Gastrocnemius medialis (tissue), 4 donors: ENCODE data around the gene CCNG1. TPM values are rescaled to one million over a fixed set of nuclear protein-coding genes. Genes with fewer than 3 reads are reported as not detected.
"Not testable (repeated sequence)": the region's sequence is repeated elsewhere in the genome, so short reads cannot be mapped to it uniquely, and the experiment has no call there.

Experiments
- ATAC-seq, 2 donors: fragments of 150-250 bp; one replicate each; pipeline ENCODE4 v1.9.1; 2016
- DNase-seq, 2 donors: peaks; one replicate each; pipeline ENCODE4 v3.0.0-alpha.2; 2019
- H3K27ac ChIP-seq, 4 donors: fragments of 200-600 bp; sonication (generic); 1 replicate in 1 of 4; 2 replicates in 3 of 4; pipeline ENCODE4 v1.5.1; 2016 to 2018; ENCODE audit warnings: mild to moderate bottlenecking in 2 of 4, moderate library complexity in 1 of 4
- H3K27me3 ChIP-seq, 3 donors: fragments of 200-600 bp; sonication (generic) in 2 of 3; 1 replicate in 1 of 3; 2 replicates in 2 of 3; pipeline versions ENCODE4 v1.5.1 to v1.6.0; 2016 to 2019; ENCODE audit warnings: mild to moderate bottlenecking in 1 of 3, moderate library complexity in 1 of 3
- H3K36me3 ChIP-seq, 2 donors: fragments of 200-600 bp; sonication (generic) in 1 of 2; one replicate each; pipeline ENCODE4 v1.5.1; 2017 to 2018
- H3K4me1 ChIP-seq, 2 donors: fragments of 200-600 bp; sonication (generic) in 1 of 2; one replicate each; pipeline ENCODE4 v1.5.1; 2016 to 2017; ENCODE audit warnings: mild to moderate bottlenecking in 2 of 2
- H3K4me3 ChIP-seq, 4 donors: fragments of 200-600 bp; sonication (generic) in 3 of 4; 1 replicate in 1 of 4; 2 replicates in 3 of 4; pipeline ENCODE4 v1.5.1; 2016 to 2019; ENCODE audit warnings: mild to moderate bottlenecking in 2 of 4
- H3K9me3 ChIP-seq, 3 donors: fragments of 200-600 bp; sonication (generic) in 2 of 3; 1 replicate in 1 of 3; 2 replicates in 2 of 3; pipeline ENCODE4 v1.5.1; 2016 to 2019
- CTCF ChIP-seq, 5 experiments: fragments of 450-650 bp in 3 of 5; fragments of 200-600 bp in 2 of 5; sonication (generic) in 2 of 5; IDR thresholded peaks in 4 of 5; conservative IDR thresholded peaks in 1 of 5; 1 replicate in 4 of 5; 2 replicates in 1 of 5; pipeline ENCODE4 v1.5.1; 2016 to 2019; ENCODE audit warnings: antibody characterized with exemption in 5 of 5, mild to moderate bottlenecking in 3 of 5, moderate library complexity in 3 of 5
- POLR2A ChIP-seq, 2 donors: fragments of 450-650 bp; IDR thresholded peaks; one replicate each; pipeline ENCODE4 v1.6.1; 2017; ENCODE audit warnings: antibody characterized with exemption in 2 of 2, mild to moderate bottlenecking in 2 of 2, moderate library complexity in 2 of 2
- in situ Hi-C, 4 donors: fragments of 200-750 bp; cut with MboI; loops; one replicate each; pipeline versions ENCODE4 v1.15.0 to v1.8.0; 2017; ENCODE audit warnings: low sequenced_read_pairs in 4 of 4
- intact Hi-C: fragments of 100-400 bp; cut with DNase I; formaldehyde crosslinking; loops from one replicate; pipeline ENCODE4 v1.15.1; 2023; ENCODE audit warnings: low total_unique reads
- total RNA-seq, 4 donors: library from RNA; depleted of rRNA; stranded (reverse); fragments of >200 nt; gene quantifications; one replicate each; pipeline versions ENCODE4 v1.1.0 to v1.2.3, GENCODE V29; 2016

CCNG1 gene
- total RNA-seq, 4 donors from 2014 or later = 63.7 to 125 (median 109) TPM

GRCh38 chr5:163447191-163447590 is 9.8 kb downstream of the CCNG1 start:
- in situ Hi-C loops = no loop called here
- intact Hi-C loops = no loop called here
- DNase-seq = no peak
- peaks cover 0 to 64% of the 10 kb centered on the region in 2 donors for H3K36me3 ChIP-seq
- H3K4me1 ChIP-seq = peaks cover 11 to 15% of the 10 kb centered on the region in 2 donors
- no peak overlapping the region for H3K4me3 ChIP-seq
- H3K27ac ChIP-seq = no peak overlapping the region
- ATAC-seq = no peak
- no peak for TF ChIP-seq CTCF (IDR thresholded peaks at IDR 0.05 in 4 of 5, conservative IDR thresholded peaks at IDR 0.05 in 1 of 5)
- TF ChIP-seq POLR2A (IDR thresholded peaks at IDR 0.05) = no peak
- H3K9me3 ChIP-seq = no peaks in the 10 kb centered on the region
- H3K27me3 ChIP-seq = no peaks in the 10 kb centered on the region

GRCh38 chr5:163447875-163448274 is 10.5 kb downstream of the CCNG1 start:
- Histone ChIP-seq H3K36me3 (peaks cover 0 to 64% of the 10 kb centered on the region in 2 donors), H3K4me3 (no peak overlapping the region), H3K27ac (no peak overlapping the region), H3K27me3 (no peaks in the 10 kb centered on the region), H3K9me3 (no peaks in the 10 kb centered on the region), H3K4me1 (peaks cover 11 to 12% of the 10 kb centered on the region in 2 donors)
- no peak for TF ChIP-seq CTCF (IDR thresholded peaks at IDR 0.05 in 4 of 5, conservative IDR thresholded peaks at IDR 0.05 in 1 of 5)
- no peak for TF ChIP-seq POLR2A (IDR thresholded peaks at IDR 0.05)
- ATAC-seq (no peak), DNase-seq (no peak)
- in situ Hi-C loops (no loop called here), intact Hi-C loops (no loop called here)

- H3K27me3 ChIP-seq = no peaks in the 10 kb centered on the region
- peaks cover 11 to 12% of the 10 kb centered on the region in 2 donors for H3K4me1 ChIP-seq
- DNase-seq = no peak
- H3K4me3 ChIP-seq = no peak overlapping the region
- in situ Hi-C loops = no loop called here
- no peaks in the 10 kb centered on the region for H3K9me3 ChIP-seq
- no peak for ATAC-seq
- TF ChIP-seq POLR2A (IDR thresholded peaks at IDR 0.05) (no peak), CTCF (IDR thresholded peaks at IDR 0.05 in 4 of 5, conservative IDR thresholded peaks at IDR 0.05 in 1 of 5) (no peak)
- peaks cover 0 to 65% of the 10 kb centered on the region in 2 donors for H3K36me3 ChIP-seq
- intact Hi-C loops = no loop called here
- no peak overlapping the region for H3K27ac ChIP-seq
Measured at GRCh38 chr5:163448491-163448890, 11.1 kb downstream of the CCNG1 start.

- Histone ChIP-seq H3K36me3 (peaks cover 0 to 68% of the 10 kb centered on the region in 2 donors), H3K27me3 (no peaks in the 10 kb centered on the region), H3K4me3 (no peak overlapping the region), H3K27ac (no peak overlapping the region), H3K4me1 (no peaks in the 10 kb centered on the region), H3K9me3 (no peaks in the 10 kb centered on the region)
- ATAC-seq (no peak), DNase-seq (no peak)
- in situ Hi-C loops = loop anchor here in 1 of 4 donors (10.0 kb wide), 1 partner anchor 53 kb away; the partner anchor contains the start of gene MAT2B
- intact Hi-C loops = no loop called here
- TF ChIP-seq CTCF (IDR thresholded peaks at IDR 0.05 in 4 of 5, conservative IDR thresholded peaks at IDR 0.05 in 1 of 5) = no peak
- no peak for TF ChIP-seq POLR2A (IDR thresholded peaks at IDR 0.05)
Measured at GRCh38 chr5:163451489-163451888, 14.1 kb downstream of the CCNG1 start.

- TF ChIP-seq CTCF (IDR thresholded peaks at IDR 0.05 in 4 of 5, conservative IDR thresholded peaks at IDR 0.05 in 1 of 5) (no peak), POLR2A (IDR thresholded peaks at IDR 0.05) (no peak)
- DNase-seq = no peak
- Histone ChIP-seq H3K4me1 (peaks cover 8 to 9% of the 10 kb centered on the region in 2 donors), H3K27ac (no peak overlapping the region), H3K9me3 (no peaks in the 10 kb centered on the region), H3K27me3 (no peaks in the 10 kb centered on the region), H3K4me3 (no peak overlapping the region), H3K36me3 (peaks cover 0 to 55% of the 10 kb centered on the region in 2 donors)
- intact Hi-C loops = no loop called here
- no peak for ATAC-seq
- in situ Hi-C loops = loop anchor here in 1 of 4 donors (10.0 kb wide), 1 partner anchor 51 kb away; the partner anchor contains the start of gene MAT2B
Measured at GRCh38 chr5:163453705-163454104, 16.3 kb downstream of the CCNG1 start.

GRCh38 chr5:163455406-163455805 is 18.0 kb downstream of the CCNG1 start:
- H3K4me3 ChIP-seq, H3K27ac ChIP-seq, H3K9me3 ChIP-seq, intact Hi-C loops, DNase-seq, ATAC-seq, H3K27me3 ChIP-seq: not testable (repeated sequence)
- Histone ChIP-seq H3K36me3 (peaks cover 0 to 49% of the 10 kb centered on the region in 2 donors), H3K4me1 (peaks cover 13% of the 10 kb centered on the region in 2 donors)
- in situ Hi-C loops = loop anchor here in 2 of 4 donors (5.0 to 10.0 kb wide), 2 partner anchors 49 to 57 kb away; partner anchors contain the start of gene MAT2B (in 1 of the 2)
